OCI-LY7 (cell line): ENCODE results near the gene ASB18. TPM values are rescaled to one million over a fixed set of nuclear protein-coding genes. Genes with fewer than 3 reads are reported as not detected.

Experiments used
- BruUV-seq: library from RNA; stranded (reverse); fragments of 400-500 nt; replicated peaks from 2 replicates; lab custom pipeline; 2021; lab: Mats Ljungman, UMichigan
- CTCF ChIA-PET: fragments of 300-600 bp; sonication (Branson Sonifier 250); formaldehyde crosslinking; loops from one replicate; lab custom pipeline; 2022; ENCODE audit warnings: antibody characterized with exemption; ENCODE audit not compliant: unreplicated experiment; lab: Charles Lee
- POLR2A ChIA-PET: fragments of 300-600 bp; sonication (Branson Sonifier 250); formaldehyde crosslinking; loops from one replicate; lab custom pipeline; 2022; ENCODE audit warnings: antibody characterized with exemption; lab: Charles Lee
- DNase-seq: peaks from one replicate; pipeline ENCODE4 v3.0.0-alpha.2; 2015; ENCODE audit warnings: low spot score
- H2AFZ ChIP-seq: fragments of 200-600 bp; sonication (generic), shearing (Covaris generic); 2 replicates; pipeline ENCODE4 v1.6.1; 2014; ENCODE audit warnings: mild to moderate bottlenecking, antibody characterized with exemption, low read length, moderate library complexity
- H3K27ac ChIP-seq: fragments of 200-600 bp; sonication (generic); 2 replicates; pipeline ENCODE4 v1.5.1; 2014; ENCODE audit warnings: mixed run types, low read depth, mild to moderate bottlenecking, moderate library complexity, low read length, inconsistent platforms; ENCODE audit not compliant: poor library complexity, severe bottlenecking
- H3K36me3 ChIP-seq: fragments of 200-600 bp; sonication (generic); 2 replicates; pipeline ENCODE4 v1.6.1; 2014; ENCODE audit warnings: mild to moderate bottlenecking, antibody characterized with exemption, low read length, moderate library complexity, mixed read lengths; ENCODE audit not compliant: insufficient read depth
- H3K4me1 ChIP-seq: fragments of 200-600 bp; sonication (generic); 2 replicates; pipeline ENCODE4 v1.5.1; 2014; ENCODE audit warnings: mild to moderate bottlenecking, low read length; ENCODE audit not compliant: insufficient read depth, poor library complexity, severe bottlenecking
- H3K4me2 ChIP-seq: fragments of 200-600 bp; sonication (generic); 2 replicates; pipeline ENCODE4 v1.6.1; 2014; ENCODE audit warnings: mild to moderate bottlenecking, low read length
- H3K4me3 ChIP-seq: fragments of 200-600 bp; sonication (generic); 2 replicates; pipeline ENCODE4 v1.5.1; 2014; ENCODE audit warnings: mild to moderate bottlenecking, low read depth, low read length; ENCODE audit not compliant: poor library complexity, severe bottlenecking
- H3K79me2 ChIP-seq: fragments of 200-600 bp; sonication (generic); 2 replicates; pipeline ENCODE4 v1.6.1; 2016; ENCODE audit warnings: low read depth, mild to moderate bottlenecking, low read length, moderate library complexity, mixed read lengths; ENCODE audit not compliant: insufficient read depth
- H3K9me2 ChIP-seq: fragments of 200-600 bp; sonication (generic); 2 replicates; pipeline ENCODE4 v1.6.1; 2016; ENCODE audit warnings: mild to moderate bottlenecking, low read length, mixed read lengths; ENCODE audit not compliant: insufficient read depth
- H3K9me3 ChIP-seq: fragments of 200-600 bp; sonication (generic); 2 replicates; pipeline ENCODE4 v1.6.1; 2014; ENCODE audit warnings: mild to moderate bottlenecking, mixed run types, low read length, mixed read lengths
- H4K20me1 ChIP-seq: fragments of 200-600 bp; sonication (generic); 2 replicates; pipeline ENCODE4 v1.6.1; 2014; ENCODE audit warnings: mild to moderate bottlenecking, antibody characterized with exemption, low read length, moderate library complexity, mixed read lengths; ENCODE audit not compliant: insufficient read depth
- CTCF ChIP-seq: fragments of 200-600 bp; sonication (generic); conservative IDR thresholded peaks from 2 replicates; pipeline ENCODE4 v1.5.1; 2014; ENCODE audit warnings: mild to moderate bottlenecking, antibody characterized with exemption, low read length, moderate library complexity, mixed read lengths
- EZH2phosphoT487 ChIP-seq: fragments of 200-600 bp; sonication (generic); IDR thresholded peaks from 2 replicates; pipeline ENCODE4 v1.6.1; 2018; ENCODE audit warnings: low read depth, borderline replicate concordance, mild to moderate bottlenecking, mixed run types, antibody characterized with exemption, low read length, moderate library complexity, mixed read lengths
- intact Hi-C: fragments of 100-400 bp; cut with micrococcal nuclease; formaldehyde crosslinking; loops from one replicate; pipeline ENCODE4 v1.10.0; 2022; ENCODE audit not compliant: unreplicated experiment
- total RNA-seq, 2 experiments: library from RNA; depleted of rRNA in 1 of 2; stranded (reverse); fragments of >200 nt in 1 of 2; shearing (Covaris generic) in 1 of 2; gene quantifications; 2 replicates each; pipeline ENCODE4 v1.2.3, GENCODE V29; 2014 to 2022

The ASB18 gene
- total RNA-seq, 2 experiments from 2014 or later: not detected

DNA sequence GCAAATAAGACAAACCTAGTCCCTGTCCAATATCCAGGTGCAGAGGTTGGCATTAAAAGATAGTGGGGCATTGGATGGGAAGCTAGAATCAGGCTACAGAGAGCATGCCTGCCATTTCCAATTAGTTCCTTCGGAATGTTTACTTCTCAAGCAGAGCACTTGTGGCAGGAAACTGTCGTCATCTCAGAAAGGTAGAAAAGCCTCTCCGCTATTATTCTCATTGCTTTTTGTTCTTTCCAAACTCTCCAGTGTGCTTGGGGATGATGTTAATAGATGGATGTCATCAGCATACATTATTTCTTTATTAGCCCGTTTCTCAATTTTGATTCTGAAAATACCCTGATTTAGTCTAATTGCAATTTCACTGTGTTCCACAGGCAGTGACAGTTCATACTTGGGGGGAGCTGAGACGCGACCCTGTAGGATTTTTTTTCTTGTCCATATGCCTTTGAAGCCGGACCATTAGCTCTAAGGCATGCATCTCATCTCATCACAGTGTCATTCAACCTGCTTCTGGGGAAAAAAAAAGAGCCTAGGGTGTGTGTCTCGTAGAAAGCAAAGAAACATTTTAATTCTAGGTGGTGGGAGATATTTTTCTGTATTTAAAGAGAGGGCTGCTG lies 7.7 kb downstream of the ASB18 start:
- H3K9me3 ChIP-seq: no peaks in the 10 kb centered on the region
- TF ChIP-seq EZH2phosphoT487: no peak
- no peak for TF ChIP-seq CTCF
- H4K20me1 ChIP-seq: no peaks in the 10 kb centered on the region
- DNase-seq: no peak
- H3K27ac ChIP-seq: no peak overlapping the region
- no peaks in the 10 kb centered on the region for H3K79me2 ChIP-seq
- H3K36me3 ChIP-seq: no peaks in the 10 kb centered on the region
- intact Hi-C loops: no loop called here
- no TSS peak for BruUV-seq
- no peaks in the 10 kb centered on the region for H3K9me2 ChIP-seq
- ChIA-PET POLR2A (no interaction called here), CTCF (no interaction called here)
- H3K4me1 ChIP-seq: no peaks in the 10 kb centered on the region
- H3K4me2 ChIP-seq: no peak overlapping the region
- H3K4me3 ChIP-seq: no peak overlapping the region
- H2AFZ ChIP-seq: no peak overlapping the region

DNA sequence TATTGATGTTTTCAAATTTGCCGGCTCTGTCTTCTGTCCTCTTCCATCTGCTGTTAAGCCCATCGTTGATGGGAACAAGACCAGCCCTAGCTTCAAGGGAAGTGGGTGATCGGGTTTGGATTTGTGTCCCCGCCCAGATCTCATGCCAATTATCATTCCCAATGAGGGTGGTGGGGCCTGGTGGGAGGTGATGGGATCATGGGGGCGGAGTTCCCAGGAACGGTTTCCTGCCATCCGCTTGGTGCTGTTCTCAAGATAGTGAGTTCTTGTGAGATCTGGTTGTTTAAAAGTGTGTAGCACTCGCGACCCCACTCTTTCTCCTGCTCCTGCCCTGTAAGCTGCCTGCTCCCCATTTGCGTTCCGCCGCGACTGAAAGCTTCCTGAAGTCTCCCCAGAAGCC lies 9.5 kb downstream of the ASB18 start:
- Histone ChIP-seq H3K4me3 (no peak overlapping the region), H3K9me3 (no peaks in the 10 kb centered on the region), H2AFZ (no peak overlapping the region), H3K79me2 (no peaks in the 10 kb centered on the region), H3K4me1 (no peaks in the 10 kb centered on the region), H3K9me2 (no peaks in the 10 kb centered on the region), H3K4me2 (no peak overlapping the region), H4K20me1 (no peaks in the 10 kb centered on the region), H3K36me3 (no peaks in the 10 kb centered on the region), H3K27ac (no peak overlapping the region)
- BruUV-seq: no TSS peak
- CTCF ChIA-PET: no interaction called here
- no peak for DNase-seq
- POLR2A ChIA-PET: no interaction called here
- no peak for TF ChIP-seq EZH2phosphoT487
- no peak for TF ChIP-seq CTCF
- intact Hi-C loops: no loop called here

DNA sequence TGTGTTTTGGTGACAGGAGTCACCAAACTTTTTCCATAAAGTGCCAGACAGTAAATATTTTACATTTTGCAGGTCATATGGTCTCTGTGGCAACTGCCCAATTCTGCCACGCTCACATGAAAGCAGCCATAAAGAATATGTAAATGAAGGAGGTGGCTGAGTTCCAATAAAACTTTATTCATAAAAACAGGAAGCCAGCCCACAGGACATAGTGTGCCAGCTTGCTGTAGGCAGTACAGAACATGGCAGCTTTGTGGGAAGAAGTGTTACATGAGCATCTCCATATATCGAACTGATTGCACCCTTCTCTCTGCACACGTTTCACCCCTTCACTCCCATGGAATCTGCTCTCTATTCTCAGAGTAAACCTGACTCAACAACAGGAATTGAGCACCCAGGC lies 10.2 kb downstream of the ASB18 start:
- Histone ChIP-seq H2AFZ (no peak overlapping the region), H3K79me2 (no peaks in the 10 kb centered on the region), H4K20me1 (no peaks in the 10 kb centered on the region), H3K4me3 (no peak overlapping the region), H3K4me1 (no peaks in the 10 kb centered on the region), H3K9me2 (no peaks in the 10 kb centered on the region), H3K27ac (no peak overlapping the region), H3K9me3 (no peaks in the 10 kb centered on the region), H3K36me3 (no peaks in the 10 kb centered on the region), H3K4me2 (no peak overlapping the region)
- ChIA-PET CTCF (no interaction called here), POLR2A (no interaction called here)
- BruUV-seq: no TSS peak
- no peak for TF ChIP-seq CTCF
- no peak for TF ChIP-seq EZH2phosphoT487
- intact Hi-C loops: no loop called here
- no peak for DNase-seq
